T-helper 1 cell (primary cell): ENCODE data around the gene ANO8.
"Not testable (repeated sequence)": the region's sequence is repeated elsewhere in the genome, so short reads cannot be mapped to it uniquely, and the experiment has no call there.

ENCODE experiments used
- DNase-seq, 5 donors: peaks; one replicate each; pipeline ENCODE4 v3.0.0-alpha.2; 2012 to 2020

Gene ANO8

DNA sequence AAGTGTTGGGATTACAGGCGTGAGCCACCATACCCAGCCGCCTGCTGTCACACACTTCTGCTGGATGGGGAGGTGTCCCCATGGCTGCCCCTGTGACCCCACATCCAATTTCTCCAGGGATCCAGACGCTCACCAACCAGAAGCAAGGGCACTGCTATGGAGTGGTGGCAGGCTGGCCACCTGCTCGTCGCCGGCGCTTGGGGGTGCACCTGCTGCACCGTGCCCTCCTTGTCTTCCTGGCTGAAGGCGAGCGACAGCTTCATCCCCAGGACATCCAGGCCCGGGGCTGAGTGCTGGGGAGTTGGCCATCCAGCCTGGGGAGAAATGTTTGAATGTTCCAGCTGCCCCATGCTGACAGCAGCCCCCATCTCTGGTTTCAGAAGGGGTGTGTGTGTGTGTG is 48.4 kb downstream of the ANO8 start:
- no peak for DNase-seq

DNA sequence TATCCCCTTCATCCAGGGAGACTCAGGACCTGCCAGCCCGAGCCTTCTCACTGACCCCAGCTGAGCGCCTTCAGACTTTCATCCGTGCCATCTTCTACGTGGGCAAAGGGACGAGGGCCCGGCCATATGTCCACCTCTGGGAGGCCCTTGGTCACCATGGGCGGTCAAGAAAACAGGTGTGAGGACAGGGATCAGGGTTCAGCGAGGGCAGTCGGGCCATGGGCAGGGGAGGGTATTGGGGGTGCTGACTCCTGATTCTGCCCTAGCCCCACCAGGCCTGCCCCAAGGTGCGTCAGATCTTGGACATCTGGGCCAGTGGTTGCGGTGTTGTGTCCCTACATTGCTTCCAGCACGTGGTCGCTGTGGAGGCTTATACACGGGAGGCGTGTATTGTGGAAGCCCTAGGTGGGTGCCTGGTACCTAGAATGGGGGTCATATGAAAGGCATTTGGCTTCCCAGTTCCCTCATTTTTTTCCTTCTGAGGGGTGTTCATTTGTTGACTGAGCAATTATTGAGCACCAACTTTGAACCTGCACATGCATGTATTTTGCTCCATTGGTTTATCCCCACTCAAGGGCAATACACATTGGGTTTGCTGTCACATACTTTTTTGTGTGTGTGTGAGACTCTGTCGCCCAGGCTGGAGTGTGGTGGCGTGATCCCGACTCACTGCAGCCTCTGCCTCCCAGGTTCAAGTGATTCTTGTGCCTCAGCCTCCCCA is 49.1 kb downstream of the ANO8 start:
- no peak for DNase-seq

DNA sequence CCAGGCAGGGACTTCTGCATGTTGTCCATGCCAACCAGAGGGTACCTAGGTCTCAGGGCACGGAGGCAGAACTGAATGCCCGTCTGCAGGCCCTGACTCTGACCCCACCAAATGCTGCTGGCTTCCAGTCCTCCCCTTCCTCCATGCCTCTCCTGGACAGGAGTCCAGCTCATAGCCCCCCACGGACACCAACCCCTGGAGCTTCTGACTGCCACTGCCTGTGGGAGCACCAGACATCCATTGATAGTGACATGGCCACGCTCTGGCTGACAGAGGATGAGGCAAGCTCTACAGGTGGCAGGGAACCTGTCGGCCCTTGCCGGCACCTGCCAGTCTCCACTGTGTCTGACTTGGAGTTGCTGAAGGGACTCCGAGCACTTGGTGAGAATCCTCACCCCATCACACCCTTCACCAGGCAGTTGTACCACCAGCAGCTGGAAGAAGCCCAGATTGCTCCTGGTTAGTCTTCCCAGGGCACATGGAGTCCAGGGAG is 51.1 kb downstream of the ANO8 start:
- no peak for DNase-seq

DNA sequence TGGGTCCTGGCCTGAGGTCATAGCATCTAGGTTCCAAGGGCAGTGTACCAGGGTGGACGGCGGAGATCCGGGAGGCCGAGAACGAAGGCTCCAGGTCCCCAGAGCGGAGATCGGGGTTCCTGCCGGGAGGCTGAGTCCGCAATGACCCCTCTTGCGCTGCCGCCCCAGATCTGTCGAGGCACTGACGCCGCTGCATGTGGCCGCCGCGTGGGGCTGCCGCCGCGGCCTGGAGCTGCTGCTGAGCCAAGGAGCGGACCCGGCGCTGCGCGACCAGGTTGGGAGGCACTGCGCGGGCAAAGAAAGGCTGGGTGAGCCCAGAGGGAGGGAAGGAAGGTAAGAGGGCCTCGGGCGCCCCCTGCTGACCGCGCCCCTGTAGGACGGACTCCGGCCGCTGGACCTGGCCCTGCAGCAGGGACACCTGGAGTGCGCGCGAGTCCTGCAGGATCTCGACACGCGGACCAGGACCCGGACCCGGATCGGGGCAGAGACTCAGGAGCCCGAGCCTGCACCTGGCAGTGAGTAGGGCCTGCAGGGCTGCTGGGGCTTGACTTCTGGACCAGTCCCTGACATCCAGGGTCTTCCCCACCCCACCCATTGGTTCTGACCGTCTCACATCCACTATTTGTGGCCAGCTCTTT is 52.0 kb downstream of the ANO8 start:
- peak; percentile 59 to 80 (median 71) for DNase-seq

DNA sequence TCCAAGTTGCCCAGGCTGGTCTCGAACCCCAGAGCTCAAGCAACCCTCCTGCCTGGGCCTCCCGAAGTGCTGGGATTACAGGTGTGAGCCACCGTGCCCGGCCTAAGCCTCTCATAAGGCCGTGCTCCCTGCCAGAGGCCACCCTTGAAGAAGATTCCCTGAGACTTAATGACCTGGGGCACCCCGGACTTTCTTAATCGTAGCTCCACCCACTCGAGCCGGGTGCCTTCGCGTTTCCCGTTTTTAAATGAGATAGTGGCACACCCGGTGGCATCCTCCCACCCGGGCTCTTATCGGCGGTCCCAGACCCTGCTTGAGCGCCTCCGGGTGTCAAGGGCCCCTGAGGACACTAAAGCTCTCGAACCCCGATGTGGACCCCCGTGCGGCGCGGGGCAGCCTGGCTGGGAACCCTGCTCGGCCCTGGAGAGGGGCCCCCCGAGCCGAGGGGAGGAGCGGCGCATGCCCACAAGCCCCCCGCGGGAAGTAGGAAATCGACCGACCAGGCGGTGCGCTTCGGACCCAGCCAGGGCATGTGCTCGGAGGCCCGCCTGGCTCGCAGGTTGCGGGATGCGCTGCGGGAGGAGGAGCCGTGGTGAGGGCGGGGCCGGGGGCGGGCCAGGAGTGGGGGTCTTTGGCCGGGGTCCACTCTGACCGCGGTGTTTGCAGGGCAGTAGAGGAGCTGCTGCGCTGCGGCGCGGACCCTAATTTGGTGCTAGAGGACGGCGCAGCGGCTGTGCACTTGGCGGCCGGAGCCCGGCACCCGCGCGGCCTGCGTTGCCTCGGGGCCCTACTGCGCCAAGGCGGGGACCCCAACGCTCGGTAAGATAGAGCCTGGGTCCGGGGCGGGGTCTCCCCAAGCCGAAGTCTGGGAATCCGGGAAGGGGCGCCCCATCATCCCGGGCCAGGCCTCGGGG is 53.0 kb downstream of the ANO8 start, which contains the start of gene ANKLE1:
ANKLE1 (plus strand) TSS at position 511 of the 914 bp plus-strand sequence; CDS start at position 531, 20 bp downstream.
- DNase-seq: no peak

DNA sequence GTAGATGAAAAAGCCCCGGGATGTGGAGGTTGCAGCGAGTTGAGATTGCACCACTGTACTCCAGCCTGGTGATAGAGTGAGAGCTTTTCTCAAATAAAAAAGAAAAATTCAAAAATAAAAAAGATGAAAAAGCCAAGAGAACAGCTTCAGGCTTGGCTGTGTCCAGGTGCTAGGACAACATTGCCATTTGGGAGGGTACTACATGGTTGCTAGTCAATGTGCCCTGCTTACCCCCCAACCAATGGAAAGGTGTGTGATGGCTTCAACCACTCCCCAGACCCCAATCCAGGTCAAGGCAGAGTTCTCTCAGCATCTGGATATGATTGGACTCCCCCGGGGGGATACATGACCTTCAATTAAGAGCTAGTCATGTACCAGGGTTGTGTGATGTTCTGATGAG is 55.2 kb downstream of the ANO8 start:
- DNase-seq: no peak

DNA sequence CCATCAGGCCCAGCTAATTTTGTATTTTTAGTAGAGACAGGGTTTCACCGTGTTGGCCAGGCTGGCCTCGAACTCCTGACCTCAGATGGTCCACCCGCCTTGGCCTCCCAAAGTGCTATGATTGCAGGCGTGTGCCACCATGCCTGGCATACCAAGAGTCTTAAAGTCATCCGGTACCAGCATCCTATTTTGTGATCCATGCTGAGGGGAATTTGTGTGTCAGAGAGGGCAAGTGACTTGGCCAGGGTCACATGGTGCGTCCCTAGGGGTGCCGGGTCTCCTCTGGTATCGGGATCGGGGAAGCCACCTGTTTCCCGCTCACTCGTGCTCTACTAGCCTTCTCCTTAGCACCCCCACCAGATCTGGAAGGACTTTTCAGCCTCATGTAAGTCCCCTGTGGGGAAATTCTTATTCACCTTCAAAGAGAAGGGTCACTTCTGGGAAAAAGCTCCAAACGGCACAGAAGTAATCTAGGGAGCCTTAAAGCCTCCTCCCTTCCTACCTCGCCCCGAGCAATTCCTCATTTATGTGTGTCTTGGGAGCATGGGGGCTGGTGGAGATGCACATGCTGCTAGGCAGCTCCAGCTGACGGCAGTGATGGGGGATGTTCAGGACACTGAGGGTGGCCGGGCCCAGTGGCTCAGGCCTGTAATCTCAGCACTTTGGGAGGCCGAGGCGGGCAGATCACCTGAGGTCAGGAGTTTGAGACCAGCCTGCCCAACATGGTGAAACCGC is 59.0 kb downstream of the ANO8 start:
- DNase-seq: no peak

DNA sequence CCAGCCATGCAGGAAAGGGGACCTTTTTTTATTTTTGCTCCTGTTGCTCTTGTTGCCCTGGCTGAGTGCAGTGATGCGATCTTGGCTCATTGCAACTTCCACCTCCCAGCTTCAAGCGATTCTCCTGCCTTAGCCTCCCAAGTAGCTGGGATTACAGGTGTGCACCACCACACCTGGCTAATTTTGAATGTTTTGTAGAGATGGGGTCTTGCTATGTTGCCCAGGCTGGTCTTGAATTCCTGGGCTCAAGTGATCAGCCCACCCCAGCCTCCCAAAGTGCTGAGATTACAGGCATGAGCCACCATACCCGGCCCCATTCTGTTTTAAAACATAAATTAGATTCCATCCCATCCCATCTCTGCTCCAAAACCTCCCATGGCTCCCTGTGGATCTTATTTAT is 59.8 kb downstream of the ANO8 start:
- DNase-seq: not testable (repeated sequence)
